AG04450 (cell line): ENCODE data around the gene PRKG1. TPM values are rescaled to one million over a fixed set of nuclear protein-coding genes. Genes with fewer than 3 reads are reported as not detected.

Source experiments
- CTCF ChIA-PET: fragments of 300-600, 350-600 bp; formaldehyde crosslinking; extraction: SDS; loops from one replicate; lab custom pipeline; 2022; ENCODE audit warnings: antibody characterized with exemption, inconsistent platforms; lab: Charles Lee
- POLR2A ChIA-PET: fragments of 350-600 bp; formaldehyde crosslinking; extraction: SDS; loops from one replicate; lab custom pipeline; 2021; ENCODE audit warnings: antibody characterized with exemption, inconsistent platforms; lab: Yijun Ruan, JAX
- DNase-seq: peaks from one replicate; pipeline ENCODE4 v3.0.0-alpha.2; 2011; ENCODE audit warnings: low read depth, low spot score
- H3K27ac ChIP-seq: one replicate; pipeline ENCODE4 v1.5.1; 2012; ENCODE audit warnings: low read depth, low read length, control low read depth
- H3K27me3 ChIP-seq: one replicate; pipeline ENCODE4 v1.6.0; 2012; ENCODE audit warnings: low read length; ENCODE audit not compliant: control insufficient read depth, insufficient read depth
- H3K4me3 ChIP-seq: 2 replicates; pipeline ENCODE4 v1.5.1; 2011; ENCODE audit warnings: mild to moderate bottlenecking, low read depth, low read length, control low read depth
- H3K9me3 ChIP-seq: 2 replicates; pipeline ENCODE4 v1.5.1; 2012; ENCODE audit warnings: low read length; ENCODE audit not compliant: control insufficient read depth, insufficient read depth
- CTCF ChIP-seq: IDR thresholded peaks from 2 replicates; pipeline ENCODE4 v1.5.1; 2011; ENCODE audit warnings: low read depth, low read length, control low read depth, inconsistent platforms
- polyA plus RNA-seq: library from polyadenylated mRNA; depleted of rRNA; stranded (reverse); fragments of >200 nt; gene quantifications from 2 replicates; pipeline ENCODE4 v1.2.3, GENCODE V29; 2011

PRKG1 gene
- polyA plus RNA-seq, 1 experiment: 19.0 TPM

- TF ChIP-seq CTCF: no peak
- Histone ChIP-seq H3K27ac (no peak overlapping the region), H3K9me3 (no peaks in the 10 kb centered on the region), H3K27me3 (no peaks in the 10 kb centered on the region), H3K4me3 (no peak overlapping the region)
- ChIA-PET CTCF (no interaction called here), POLR2A (interaction anchor here (0.7 kb wide), 1 partner anchor 253 kb away, joined by 3 read pairs; no protein-coding TSS in a partner anchor)
- DNase-seq: no peak
These were observed 8.1 kb upstream of the PRKG1 start for GRCh38 chr10:51066231-51066630.

GRCh38 chr10:51072210-51072609 lies 2.1 kb upstream of the PRKG1 start:
- no peak for TF ChIP-seq CTCF
- ChIA-PET CTCF (interaction anchor here (1.4 to 2.9 kb wide), 2 partner anchors 8 to 350 kb away, joined by 7 to 16 read pairs; no protein-coding TSS in a partner anchor), POLR2A (no interaction called here)
- Histone ChIP-seq H3K27me3 (no peaks in the 10 kb centered on the region), H3K4me3 (no peak overlapping the region), H3K9me3 (no peaks in the 10 kb centered on the region), H3K27ac (no peak overlapping the region)
- no peak for DNase-seq

DNA sequence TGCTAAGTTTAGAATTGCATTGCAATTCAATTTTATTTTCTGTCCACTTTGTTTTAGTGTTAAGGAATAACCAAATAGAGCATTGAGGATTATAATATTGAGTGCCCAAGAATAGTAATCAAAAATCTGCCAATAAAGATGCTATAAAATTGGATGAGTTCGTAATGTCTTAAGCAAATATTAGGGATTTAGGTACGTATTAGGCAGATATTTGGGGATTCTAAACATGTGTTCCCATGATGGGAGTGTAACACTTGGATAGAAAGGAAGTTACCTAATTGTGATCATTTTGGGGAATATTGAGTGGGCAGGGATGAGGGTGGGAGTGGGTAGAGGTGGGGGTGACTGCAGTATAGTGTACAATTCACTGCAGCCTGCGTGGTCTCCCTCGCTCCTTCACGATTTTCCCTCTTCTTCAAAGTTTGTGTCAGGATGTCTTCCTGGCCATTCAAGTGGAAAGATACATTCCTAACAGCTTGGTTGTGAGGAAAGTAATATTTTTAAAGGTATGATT lies 1.3 kb upstream of the PRKG1 start:
- Histone ChIP-seq H3K4me3 (peak overlapping the region; percentile 88; the same call in 1 of the 2 replicates), H3K9me3 (no peaks in the 10 kb centered on the region), H3K27ac (no peak overlapping the region), H3K27me3 (no peaks in the 10 kb centered on the region)
- POLR2A ChIA-PET: interaction anchor here (1.9 kb wide), 1 partner anchor 317 kb away, joined by 8 read pairs; no protein-coding TSS in a partner anchor
- no peak for TF ChIP-seq CTCF
- CTCF ChIA-PET: interaction anchor here (1.2 to 2.9 kb wide), 3 partner anchors 9 to 349 kb away, joined by 5 to 16 read pairs (median 7); no protein-coding TSS in a partner anchor
- DNase-seq: no peak

DNA sequence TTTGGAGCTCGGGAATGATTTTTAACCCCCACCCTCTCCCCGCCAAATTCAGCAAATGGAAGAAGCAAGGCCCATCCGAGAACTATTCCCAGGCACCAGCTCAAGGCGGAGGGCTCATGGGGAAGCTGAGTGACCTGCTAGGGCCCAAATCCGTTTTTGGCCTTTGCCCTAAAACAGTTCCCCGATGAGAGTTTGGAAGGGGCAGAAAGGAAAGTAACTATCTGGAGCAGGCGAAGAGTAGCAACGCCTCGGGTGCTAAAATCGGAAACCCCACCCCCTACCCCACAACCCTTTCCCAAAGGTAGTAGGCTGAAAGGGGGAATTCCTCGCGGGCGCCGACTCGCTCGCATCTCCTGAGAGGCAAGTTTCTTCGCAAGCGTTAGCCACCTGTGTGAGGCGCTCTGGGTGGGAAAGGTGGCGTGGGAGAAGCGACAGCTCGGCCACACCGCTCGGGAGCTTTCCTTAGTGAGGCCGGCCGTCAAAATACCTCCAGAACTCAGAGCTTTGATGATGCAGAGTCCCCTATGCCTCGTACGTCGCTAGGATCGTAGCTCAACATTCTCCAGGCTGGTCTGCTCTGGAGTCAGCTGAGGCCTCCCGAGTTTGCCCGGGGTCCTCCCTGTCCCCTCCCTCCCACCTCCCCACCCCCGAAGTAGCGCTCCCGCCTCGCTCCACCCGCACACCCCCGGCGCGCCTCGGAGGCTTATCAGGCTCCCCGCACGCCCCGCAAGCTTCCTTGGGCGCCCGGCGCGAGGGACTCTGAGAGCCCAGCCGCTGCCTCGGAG lies 642 bp upstream of the PRKG1 start:
- Histone ChIP-seq H3K27me3 (no peaks in the 10 kb centered on the region), H3K27ac (peak overlapping the region; percentile 68), H3K9me3 (no peaks in the 10 kb centered on the region), H3K4me3 (peak overlapping the region; percentile 88)
- no peak for TF ChIP-seq CTCF
- CTCF ChIA-PET: interaction anchor here (1.0 to 2.9 kb wide), 5 partner anchors 10 to 349 kb away, joined by 3 to 16 read pairs (median 7); no protein-coding TSS in a partner anchor
- POLR2A ChIA-PET: interaction anchor here (0.8 to 1.9 kb wide), 4 partner anchors 10 to 316 kb away, joined by 3 to 8 read pairs (median 4); no protein-coding TSS in a partner anchor
- DNase-seq: no peak
